ENCODE data around the gene NSF. TPM values are rescaled to one million over a fixed set of nuclear protein-coding genes. Genes with fewer than 3 reads are reported as not detected.

NSF gene
- total RNA-seq, 2 experiments from 2014 or later, result 35.3 to 42.5 TPM

DNA sequence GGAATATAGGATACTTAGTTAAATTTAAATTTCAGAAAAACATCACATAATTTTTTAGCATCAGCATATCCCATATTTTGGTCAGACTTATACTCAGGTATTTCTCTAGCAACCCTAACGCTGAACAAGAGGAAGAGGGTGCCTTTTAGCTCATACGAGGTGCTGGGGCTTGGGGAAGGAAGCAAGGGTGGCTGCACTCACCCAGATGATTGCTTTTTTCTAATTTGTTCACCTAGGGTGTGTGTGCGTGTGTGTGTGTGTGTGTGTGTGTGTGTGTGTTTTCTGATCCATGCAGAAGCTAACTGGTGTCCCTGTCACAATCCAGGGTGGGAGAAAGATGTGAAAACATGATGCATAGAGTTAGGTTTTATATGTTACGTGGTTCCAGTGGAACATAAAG is 146.9 kb downstream of the NSF start:
- TF ChIP-seq, protein P1, sequence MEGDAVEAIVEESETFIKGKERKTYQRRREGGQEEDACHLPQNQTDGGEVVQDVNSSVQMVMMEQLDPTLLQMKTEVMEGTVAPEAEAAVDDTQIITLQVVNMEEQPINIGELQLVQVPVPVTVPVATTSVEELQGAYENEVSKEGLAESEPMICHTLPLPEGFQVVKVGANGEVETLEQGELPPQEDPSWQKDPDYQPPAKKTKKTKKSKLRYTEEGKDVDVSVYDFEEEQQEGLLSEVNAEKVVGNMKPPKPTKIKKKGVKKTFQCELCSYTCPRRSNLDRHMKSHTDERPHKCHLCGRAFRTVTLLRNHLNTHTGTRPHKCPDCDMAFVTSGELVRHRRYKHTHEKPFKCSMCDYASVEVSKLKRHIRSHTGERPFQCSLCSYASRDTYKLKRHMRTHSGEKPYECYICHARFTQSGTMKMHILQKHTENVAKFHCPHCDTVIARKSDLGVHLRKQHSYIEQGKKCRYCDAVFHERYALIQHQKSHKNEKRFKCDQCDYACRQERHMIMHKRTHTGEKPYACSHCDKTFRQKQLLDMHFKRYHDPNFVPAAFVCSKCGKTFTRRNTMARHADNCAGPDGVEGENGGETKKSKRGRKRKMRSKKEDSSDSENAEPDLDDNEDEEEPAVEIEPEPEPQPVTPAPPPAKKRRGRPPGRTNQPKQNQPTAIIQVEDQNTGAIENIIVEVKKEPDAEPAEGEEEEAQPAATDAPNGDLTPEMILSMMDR (conservative IDR thresholded peaks at IDR 0.05; ENCODE audit: low read length), result no peak
- no peak for TF ChIP-seq EZH2phosphoT487 (IDR thresholded peaks at IDR 0.05; ENCODE audit: borderline replicate concordance, low read depth, low read length)
- no peaks in the 10 kb centered on the region for H3K9me2 ChIP-seq (ENCODE audit: insufficient read depth, low read length)
- peak overlapping the region; percentile 48 for H3K4me3 ChIP-seq (ENCODE audit: low read depth, low read length, poor library complexity, severe bottlenecking)
- H3K79me2 ChIP-seq (ENCODE audit: insufficient read depth, low read depth, low read length), result no peaks in the 10 kb centered on the region
- peak overlapping the region; percentile 90 for H3K27ac ChIP-seq (ENCODE audit: low read depth, low read length, poor library complexity, severe bottlenecking)
- intact Hi-C loops (cut with micrococcal nuclease; ENCODE audit: unreplicated experiment), result no loop called here
- peak; percentile 86 for DNase-seq (ENCODE audit: low spot score)
- H3K36me3 ChIP-seq (ENCODE audit: insufficient read depth, low read length), result peaks cover 14% of the 10 kb centered on the region
- H3K4me2 ChIP-seq (ENCODE audit: low read length), result peak overlapping the region; percentile 77
- peaks cover 62% of the 10 kb centered on the region for H3K4me1 ChIP-seq (ENCODE audit: insufficient read depth, low read length, poor library complexity, severe bottlenecking)
- POLR2A ChIA-PET, result interaction anchor here (0.6 to 1.0 kb wide), 2 partner anchors 11 to 391 kb away, joined by 3 to 5 read pairs; no protein-coding TSS in a partner anchor
- H2AFZ ChIP-seq (ENCODE audit: low read length), result peak overlapping the region; percentile 2; the same call in 1 of the 2 replicates
- no TSS peak for BruUV-seq (replicated peaks)
- H4K20me1 ChIP-seq (ENCODE audit: insufficient read depth, low read length), result no peaks in the 10 kb centered on the region
- no peaks in the 10 kb centered on the region for H3K9me3 ChIP-seq (ENCODE audit: low read length)
- CTCF ChIA-PET (ENCODE audit: unreplicated experiment), result no interaction called here

DNA sequence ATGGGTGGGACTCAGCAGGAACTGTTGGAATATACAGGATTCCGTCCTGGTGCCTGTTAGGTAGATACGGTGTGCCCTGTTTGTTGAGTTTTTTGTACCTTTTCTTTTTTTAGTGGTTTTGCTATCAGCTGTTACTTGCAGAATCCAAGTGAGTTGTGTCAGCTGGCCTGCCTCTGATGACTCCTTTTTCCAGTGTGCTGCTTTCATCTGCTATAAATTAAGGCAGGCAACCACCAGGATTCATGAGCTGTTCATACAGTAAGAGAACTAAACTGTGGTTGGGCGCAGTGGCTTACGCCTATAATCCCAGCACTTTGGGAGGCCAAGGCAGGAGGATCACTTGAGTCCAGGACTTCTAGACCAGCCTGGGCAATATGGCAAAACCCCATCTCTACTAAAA is 148.1 kb downstream of the NSF start:
- intact Hi-C loops (cut with micrococcal nuclease; ENCODE audit: unreplicated experiment), result no loop called here
- no TSS peak for BruUV-seq (replicated peaks)
- TF ChIP-seq, protein P1 (conservative IDR thresholded peaks at IDR 0.05; ENCODE audit: low read length), result no peak
- TF ChIP-seq EZH2phosphoT487 (IDR thresholded peaks at IDR 0.05; ENCODE audit: borderline replicate concordance, low read depth, low read length), result no peak

DNA sequence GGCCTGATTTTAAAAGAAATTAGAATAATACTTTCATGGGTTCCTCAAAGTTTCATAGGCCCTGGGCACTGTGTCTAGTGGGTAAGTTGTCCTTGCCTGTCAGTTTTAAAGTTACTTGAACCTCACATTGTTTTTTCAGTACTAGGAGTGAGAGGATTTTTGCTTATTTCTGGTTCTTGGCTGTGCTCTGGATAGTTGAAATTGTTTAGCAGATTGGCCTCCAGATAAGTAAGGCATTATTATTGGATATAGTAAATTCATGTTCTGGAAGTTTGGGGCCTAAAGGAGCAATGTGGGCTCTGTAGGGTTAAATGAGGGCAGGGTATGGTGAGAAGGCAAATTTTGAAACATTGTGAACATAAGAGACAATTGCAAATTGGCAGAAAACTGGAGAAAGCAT is 149.5 kb downstream of the NSF start:
- no peaks in the 10 kb centered on the region for H3K79me2 ChIP-seq (ENCODE audit: insufficient read depth, low read depth, low read length)
- H3K4me1 ChIP-seq (ENCODE audit: insufficient read depth, low read length, poor library complexity, severe bottlenecking), result peaks cover 45% of the 10 kb centered on the region
- no peak overlapping the region for H3K4me3 ChIP-seq (ENCODE audit: low read depth, low read length, poor library complexity, severe bottlenecking)
- ChIA-PET CTCF (ENCODE audit: unreplicated experiment) (no interaction called here), POLR2A (interaction anchor here (1.2 kb wide), 1 partner anchor 8 kb away, joined by 4 read pairs; no protein-coding TSS in a partner anchor)
- intact Hi-C loops (cut with micrococcal nuclease; ENCODE audit: unreplicated experiment), result no loop called here
- TF ChIP-seq, protein P1 (conservative IDR thresholded peaks at IDR 0.05; ENCODE audit: low read length), result no peak
- TF ChIP-seq EZH2phosphoT487 (IDR thresholded peaks at IDR 0.05; ENCODE audit: borderline replicate concordance, low read depth, low read length), result no peak
- no peaks in the 10 kb centered on the region for H3K9me3 ChIP-seq (ENCODE audit: low read length)
- H4K20me1 ChIP-seq (ENCODE audit: insufficient read depth, low read length), result no peaks in the 10 kb centered on the region
- DNase-seq (ENCODE audit: low spot score), result no peak
- H3K36me3 ChIP-seq (ENCODE audit: insufficient read depth, low read length), result peaks cover 10% of the 10 kb centered on the region
- H3K27ac ChIP-seq (ENCODE audit: low read depth, low read length, poor library complexity, severe bottlenecking), result no peak overlapping the region
- no peak overlapping the region for H3K4me2 ChIP-seq (ENCODE audit: low read length)
- no peak overlapping the region for H2AFZ ChIP-seq (ENCODE audit: low read length)
- no peaks in the 10 kb centered on the region for H3K9me2 ChIP-seq (ENCODE audit: insufficient read depth, low read length)
- BruUV-seq (replicated peaks), result no TSS peak

More for the DNA sequence above, 148.1 kb downstream of the NSF start:
- Histone ChIP-seq H3K4me3 (ENCODE audit: low read depth, low read length, poor library complexity, severe bottlenecking) (no peak overlapping the region), H3K4me1 (ENCODE audit: insufficient read depth, low read length, poor library complexity, severe bottlenecking) (peaks cover 57% of the 10 kb centered on the region), H3K9me2 (ENCODE audit: insufficient read depth, low read length) (no peaks in the 10 kb centered on the region), H4K20me1 (ENCODE audit: insufficient read depth, low read length) (no peaks in the 10 kb centered on the region), H3K27ac (ENCODE audit: low read depth, low read length, poor library complexity, severe bottlenecking) (peak overlapping the region; percentile 90), H3K4me2 (ENCODE audit: low read length) (0 out of 2 replicates have a peak overlapping the region, but pooled peaks have one; percentile 77), H3K9me3 (ENCODE audit: low read length) (no peaks in the 10 kb centered on the region), H3K36me3 (ENCODE audit: insufficient read depth, low read length) (peaks cover 10% of the 10 kb centered on the region), H2AFZ (ENCODE audit: low read length) (no peak overlapping the region), H3K79me2 (ENCODE audit: insufficient read depth, low read depth, low read length) (no peaks in the 10 kb centered on the region)
- ChIA-PET POLR2A (no interaction called here), CTCF (ENCODE audit: unreplicated experiment) (no interaction called here)
- DNase-seq (ENCODE audit: low spot score), result no peak
